Vagina (tissue), 2 donors: ENCODE results near the gene ZNF488.

Experiments used
- POLR2AphosphoS5 ChIP-seq, 2 donors: sonication (generic); formaldehyde crosslinking; IDR thresholded peaks; one replicate each; pipeline ENCODE4 v1.9.0; 2017; ENCODE audit warnings: antibody characterized with exemption in 2 of 2, mild to moderate bottlenecking in 2 of 2, low read depth in 1 of 2; ENCODE audit not compliant: insufficient read depth in 1 of 2
- TF ChIP-seq, protein P1 (sequence below), 3 experiments: fragments of 450-650 bp in 2 of 3; fragments of 200-600 bp in 1 of 3; sonication (generic) in 1 of 3; IDR thresholded peaks; one replicate each; pipeline ENCODE4 v1.5.1; 2017 to 2019; ENCODE audit warnings: antibody characterized with exemption in 3 of 3, mild to moderate bottlenecking in 2 of 3, moderate library complexity in 2 of 3

DNA sequence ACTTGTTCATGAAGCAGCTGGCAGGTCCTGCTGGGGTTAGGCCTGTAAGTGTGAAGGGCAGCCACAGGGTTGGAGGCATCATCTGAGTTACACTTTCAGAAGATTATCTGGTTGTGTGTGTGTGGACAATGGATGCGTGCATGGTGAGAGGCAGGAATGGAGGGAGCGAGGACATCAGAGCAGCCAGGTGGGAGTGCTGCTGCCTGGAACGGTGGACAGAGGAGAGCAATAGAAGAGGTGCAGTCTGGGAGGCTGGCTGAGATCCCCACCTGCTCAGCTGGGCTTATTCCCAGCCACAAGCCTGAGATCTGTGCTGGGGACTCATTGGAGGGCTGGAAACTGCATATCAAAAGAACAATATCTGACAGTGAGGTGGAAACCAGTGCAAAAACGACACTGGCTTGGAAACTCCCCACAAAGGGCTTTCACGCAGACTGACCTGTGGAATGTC, 17.9 kb downstream of the ZNF488 start:
- TF ChIP-seq, protein P1, sequence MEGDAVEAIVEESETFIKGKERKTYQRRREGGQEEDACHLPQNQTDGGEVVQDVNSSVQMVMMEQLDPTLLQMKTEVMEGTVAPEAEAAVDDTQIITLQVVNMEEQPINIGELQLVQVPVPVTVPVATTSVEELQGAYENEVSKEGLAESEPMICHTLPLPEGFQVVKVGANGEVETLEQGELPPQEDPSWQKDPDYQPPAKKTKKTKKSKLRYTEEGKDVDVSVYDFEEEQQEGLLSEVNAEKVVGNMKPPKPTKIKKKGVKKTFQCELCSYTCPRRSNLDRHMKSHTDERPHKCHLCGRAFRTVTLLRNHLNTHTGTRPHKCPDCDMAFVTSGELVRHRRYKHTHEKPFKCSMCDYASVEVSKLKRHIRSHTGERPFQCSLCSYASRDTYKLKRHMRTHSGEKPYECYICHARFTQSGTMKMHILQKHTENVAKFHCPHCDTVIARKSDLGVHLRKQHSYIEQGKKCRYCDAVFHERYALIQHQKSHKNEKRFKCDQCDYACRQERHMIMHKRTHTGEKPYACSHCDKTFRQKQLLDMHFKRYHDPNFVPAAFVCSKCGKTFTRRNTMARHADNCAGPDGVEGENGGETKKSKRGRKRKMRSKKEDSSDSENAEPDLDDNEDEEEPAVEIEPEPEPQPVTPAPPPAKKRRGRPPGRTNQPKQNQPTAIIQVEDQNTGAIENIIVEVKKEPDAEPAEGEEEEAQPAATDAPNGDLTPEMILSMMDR (IDR thresholded peaks at IDR 0.05): no peak
- no peak for TF ChIP-seq POLR2AphosphoS5 (IDR thresholded peaks at IDR 0.05; ENCODE audit: insufficient read depth in 1 of 2, low read depth in 1 of 2)
